Coronary artery (tissue), 2 donors: ENCODE data around the gene ITGAD.
"Not testable (repeated sequence)": the region's sequence is repeated elsewhere in the genome, so short reads cannot be mapped to it uniquely, and the experiment has no call there.

ENCODE experiments used
- DNase-seq: peaks from one replicate; pipeline ENCODE4 v3.0.0-alpha.2; 2017; ENCODE audit warnings: low spot score
- H3K27ac ChIP-seq, 2 donors: fragments of 200-600 bp; sonication (generic); one replicate each; pipeline ENCODE4 v1.5.1; 2016 to 2019
- H3K4me3 ChIP-seq: fragments of 200-600 bp; sonication (generic); 2 replicates; pipeline ENCODE4 v1.5.1; 2016; ENCODE audit warnings: mild to moderate bottlenecking, moderate library complexity
- TF ChIP-seq, protein P1 (sequence below): fragments of 200-600 bp; sonication (generic); IDR thresholded peaks from one replicate; pipeline ENCODE4 v1.5.1; 2019; ENCODE audit warnings: antibody characterized with exemption

Gene ITGAD

GRCh38 chr16:31429314-31429713 lies 36.2 kb downstream of the ITGAD start:
- H3K27ac ChIP-seq = no peak overlapping the region

GRCh38 chr16:31429796-31430195 lies 36.7 kb downstream of the ITGAD start:
- TF ChIP-seq, protein P1, sequence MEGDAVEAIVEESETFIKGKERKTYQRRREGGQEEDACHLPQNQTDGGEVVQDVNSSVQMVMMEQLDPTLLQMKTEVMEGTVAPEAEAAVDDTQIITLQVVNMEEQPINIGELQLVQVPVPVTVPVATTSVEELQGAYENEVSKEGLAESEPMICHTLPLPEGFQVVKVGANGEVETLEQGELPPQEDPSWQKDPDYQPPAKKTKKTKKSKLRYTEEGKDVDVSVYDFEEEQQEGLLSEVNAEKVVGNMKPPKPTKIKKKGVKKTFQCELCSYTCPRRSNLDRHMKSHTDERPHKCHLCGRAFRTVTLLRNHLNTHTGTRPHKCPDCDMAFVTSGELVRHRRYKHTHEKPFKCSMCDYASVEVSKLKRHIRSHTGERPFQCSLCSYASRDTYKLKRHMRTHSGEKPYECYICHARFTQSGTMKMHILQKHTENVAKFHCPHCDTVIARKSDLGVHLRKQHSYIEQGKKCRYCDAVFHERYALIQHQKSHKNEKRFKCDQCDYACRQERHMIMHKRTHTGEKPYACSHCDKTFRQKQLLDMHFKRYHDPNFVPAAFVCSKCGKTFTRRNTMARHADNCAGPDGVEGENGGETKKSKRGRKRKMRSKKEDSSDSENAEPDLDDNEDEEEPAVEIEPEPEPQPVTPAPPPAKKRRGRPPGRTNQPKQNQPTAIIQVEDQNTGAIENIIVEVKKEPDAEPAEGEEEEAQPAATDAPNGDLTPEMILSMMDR = no peak
- DNase-seq = no peak
- H3K4me3 ChIP-seq = no peak overlapping the region
- no peak overlapping the region for H3K27ac ChIP-seq

More at GRCh38 chr16:31429314-31429713, 36.2 kb downstream of the ITGAD start:
- no peak for DNase-seq
- no peak overlapping the region for H3K4me3 ChIP-seq
- TF ChIP-seq, protein P1 = no peak

- TF ChIP-seq, protein P1 = no peak
- DNase-seq = no peak
- Histone ChIP-seq H3K27ac (no peak overlapping the region), H3K4me3 (no peak overlapping the region)
Measured at GRCh38 chr16:31430380-31431052, 37.4 kb downstream of the ITGAD start.

GRCh38 chr16:31435341-31436220 lies 42.4 kb downstream of the ITGAD start:
- TF ChIP-seq, protein P1 = no peak
- no peak overlapping the region for H3K4me3 ChIP-seq
- no peak overlapping the region for H3K27ac ChIP-seq
- no peak for DNase-seq

GRCh38 chr16:31436221-31437045 lies 43.3 kb downstream of the ITGAD start:
- TF ChIP-seq, protein P1 = no peak
- DNase-seq = no peak
- Histone ChIP-seq H3K27ac (no peak overlapping the region), H3K4me3 (no peak overlapping the region)

DNA sequence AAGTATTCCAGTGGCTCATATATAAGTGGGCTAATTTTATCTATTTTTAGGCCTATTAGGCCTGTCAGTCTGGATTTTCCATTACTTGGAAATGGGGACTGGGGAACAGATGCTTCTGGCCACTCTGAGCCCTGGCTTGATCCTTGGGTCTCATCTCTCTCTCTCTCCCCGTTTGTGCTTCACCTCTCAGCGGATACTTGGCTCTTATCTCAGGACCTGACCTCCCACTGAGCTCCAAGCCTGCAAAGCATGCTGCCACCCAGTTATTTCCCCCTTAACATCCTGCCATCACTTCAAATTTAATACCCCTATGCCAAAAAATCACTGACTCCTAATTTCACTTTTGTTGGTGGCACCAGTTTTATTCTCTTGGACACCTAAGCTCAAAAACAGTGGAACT lies 45.3 kb downstream of the ITGAD start:
- no peak for DNase-seq
- TF ChIP-seq, protein P1 = no peak
- Histone ChIP-seq H3K27ac (no peak overlapping the region), H3K4me3 (no peak overlapping the region)

- DNase-seq, H3K27ac ChIP-seq, H3K4me3 ChIP-seq: not testable (repeated sequence)
Measured at GRCh38 chr16:31439023-31439422, 45.9 kb downstream of the ITGAD start.
